GM18861 (cell line): ENCODE measurements around the gene TANGO6.
"Not testable (repeated sequence)": the region's sequence is repeated elsewhere in the genome, so short reads cannot be mapped to it uniquely, and the experiment has no call there.

Source experiments
- ATAC-seq: cut with Tn5 transposase; IDR thresholded peaks from one replicate; pipeline ENCODE4 v1.9.1; 2021; ENCODE audit not compliant: unreplicated experiment

TANGO6 gene

GRCh38 chr16:69114346-69114975, 271.1 kb downstream of the TANGO6 start:
- ATAC-seq, result no peak

DNA sequence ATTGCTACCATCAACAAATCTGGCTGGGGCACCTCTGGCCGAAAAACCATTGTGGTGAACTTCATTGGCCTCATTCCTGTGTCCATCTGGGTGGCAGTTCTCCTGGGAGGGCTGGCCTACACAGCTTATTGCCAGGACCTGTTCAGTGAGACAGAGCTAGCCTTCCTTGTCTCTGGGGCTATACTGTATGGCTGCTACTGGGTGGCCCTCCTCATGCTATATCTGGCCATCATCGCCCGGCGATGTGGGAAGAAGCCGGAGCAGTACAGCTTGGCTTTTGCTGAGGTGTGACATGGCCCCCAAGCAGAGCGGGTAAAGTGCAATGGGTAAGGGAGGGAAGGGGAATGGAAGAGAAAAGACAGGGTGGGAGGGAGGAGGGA, 271.6 kb downstream of the TANGO6 start:
- ATAC-seq, result no peak

- ATAC-seq, result no peak
Observed at GRCh38 chr16:69115361-69115760, 272.0 kb downstream of the TANGO6 start.

DNA sequence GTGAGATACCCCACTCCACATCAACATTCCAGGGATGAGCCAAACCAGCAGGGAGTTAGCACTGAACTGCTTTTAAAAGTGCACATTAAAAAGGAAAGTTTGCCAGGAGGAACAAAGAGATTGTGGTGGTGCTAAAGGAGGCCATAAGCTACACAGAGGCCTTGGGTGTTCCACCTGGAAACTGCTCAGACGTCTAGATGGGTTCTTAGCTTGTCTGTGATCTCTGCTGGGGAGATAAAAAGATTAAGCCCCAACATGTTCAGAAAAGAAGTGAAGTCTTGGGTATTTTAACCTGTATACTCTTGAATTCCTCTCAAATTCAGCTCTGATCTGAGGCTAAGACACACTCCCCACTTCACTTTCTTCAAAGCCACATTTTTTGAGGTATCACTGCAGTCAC, 272.5 kb downstream of the TANGO6 start:
- no peak for ATAC-seq

GRCh38 chr16:69116256-69116875, 273.0 kb downstream of the TANGO6 start:
- ATAC-seq, result no peak

DNA sequence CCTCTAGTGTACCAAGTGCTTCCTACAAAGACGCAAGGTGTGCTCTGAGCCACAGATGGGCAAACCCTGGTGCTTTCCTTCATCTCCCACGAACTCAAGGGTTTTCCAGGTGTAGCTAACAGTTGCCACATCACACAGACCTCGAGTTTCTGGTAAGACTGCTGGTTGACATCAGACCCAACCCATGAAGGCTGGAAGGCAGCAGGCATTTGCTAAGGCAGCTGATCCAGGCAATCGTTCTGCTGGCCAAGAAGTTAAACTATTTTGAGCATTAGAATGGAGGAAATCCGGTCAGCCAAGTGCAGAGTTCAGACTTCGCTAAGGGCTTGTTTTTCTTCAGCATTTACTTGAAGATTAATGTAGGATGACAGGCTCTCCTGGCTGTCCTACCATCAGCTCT, 273.6 kb downstream of the TANGO6 start:
- no peak for ATAC-seq

DNA sequence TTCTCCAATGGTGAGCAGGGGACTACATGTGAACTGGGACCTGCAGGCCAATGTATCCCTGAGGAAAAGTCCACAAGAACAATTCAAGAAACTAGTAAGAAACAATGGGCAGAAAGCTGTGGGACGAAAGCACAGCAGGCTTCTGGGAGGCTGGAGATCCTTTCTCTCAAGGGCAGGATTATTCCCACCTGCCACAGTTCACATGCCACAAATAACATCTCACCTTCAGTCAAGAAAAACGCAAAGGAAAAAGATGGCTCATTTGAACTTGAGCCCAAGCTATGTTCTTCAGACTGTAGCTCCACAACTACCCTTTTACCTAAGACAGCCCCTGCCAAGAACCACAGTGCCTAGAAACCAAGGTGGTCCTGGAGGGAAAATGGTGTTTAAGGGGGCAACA, 275.1 kb downstream of the TANGO6 start:
- no peak for ATAC-seq

DNA sequence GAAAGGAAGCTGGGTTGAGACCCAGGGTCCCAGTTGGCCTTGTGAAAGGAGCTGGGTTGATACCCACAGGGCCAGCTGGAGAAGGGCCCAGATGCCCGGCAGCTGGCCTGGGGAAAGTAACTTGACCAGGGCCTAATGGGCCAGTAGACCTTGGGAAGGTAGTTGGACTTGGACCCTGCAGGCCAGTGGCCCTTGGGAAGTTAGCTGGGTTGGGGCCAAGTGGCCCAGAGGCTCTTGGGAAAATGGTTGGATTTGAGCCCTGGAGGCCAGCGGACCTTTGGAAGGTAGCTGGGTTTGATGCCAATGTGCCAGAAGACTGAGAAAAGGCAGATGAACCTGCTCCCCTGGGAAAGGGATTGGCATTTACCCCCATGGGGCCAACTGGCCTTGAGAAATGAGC, 275.7 kb downstream of the TANGO6 start:
- ATAC-seq, result no peak

- no peak for ATAC-seq
Observed at GRCh38 chr16:69119536-69119935, 276.2 kb downstream of the TANGO6 start.

DNA sequence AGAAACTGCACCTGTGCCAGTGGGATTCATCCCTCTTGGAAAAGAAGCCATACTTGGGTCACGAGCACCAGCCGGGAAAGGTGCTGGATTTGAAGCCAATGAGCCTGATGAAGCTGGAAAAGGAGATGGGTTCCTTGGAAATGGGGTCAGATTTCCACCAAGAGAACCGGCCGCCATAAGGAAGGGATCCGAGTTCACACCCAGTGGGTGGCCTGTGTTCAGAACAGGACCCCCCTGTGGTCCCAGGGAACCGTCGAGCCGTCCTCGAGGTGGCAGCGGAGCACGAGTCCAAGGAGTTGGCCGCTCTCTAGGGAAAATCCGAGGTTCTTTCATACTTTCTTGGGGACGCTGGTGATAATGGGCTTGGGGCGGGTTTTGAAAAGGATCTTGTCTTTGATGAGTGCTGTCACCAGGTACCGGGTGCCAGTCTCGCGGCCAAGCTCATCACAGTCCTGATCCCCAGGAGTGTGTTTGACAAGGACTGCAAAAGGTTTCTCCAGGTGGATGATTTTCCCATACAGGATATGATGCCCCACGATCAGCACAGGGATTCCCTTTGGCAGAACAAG, 276.8 kb downstream of the TANGO6 start:
- ATAC-seq, result no peak

DNA sequence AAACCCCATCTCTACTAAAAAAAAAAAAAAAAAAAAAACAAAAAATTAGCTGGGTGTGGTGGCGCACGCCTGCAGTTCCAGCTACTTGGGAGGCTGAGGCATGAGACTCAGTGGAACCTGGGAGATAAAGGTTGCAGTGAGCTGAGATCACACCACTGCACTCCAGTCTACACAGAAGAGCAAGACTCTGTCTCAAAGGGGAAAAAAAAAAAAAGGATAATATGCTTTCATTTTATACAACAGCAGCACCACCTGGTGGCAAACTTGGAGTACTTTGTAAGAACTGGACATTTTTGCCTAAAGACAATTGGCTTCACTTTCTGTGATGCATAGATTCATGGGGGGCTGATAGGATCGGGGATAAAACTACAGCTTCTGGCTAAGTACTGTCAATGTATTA, 280.6 kb downstream of the TANGO6 start:
- no peak for ATAC-seq

DNA sequence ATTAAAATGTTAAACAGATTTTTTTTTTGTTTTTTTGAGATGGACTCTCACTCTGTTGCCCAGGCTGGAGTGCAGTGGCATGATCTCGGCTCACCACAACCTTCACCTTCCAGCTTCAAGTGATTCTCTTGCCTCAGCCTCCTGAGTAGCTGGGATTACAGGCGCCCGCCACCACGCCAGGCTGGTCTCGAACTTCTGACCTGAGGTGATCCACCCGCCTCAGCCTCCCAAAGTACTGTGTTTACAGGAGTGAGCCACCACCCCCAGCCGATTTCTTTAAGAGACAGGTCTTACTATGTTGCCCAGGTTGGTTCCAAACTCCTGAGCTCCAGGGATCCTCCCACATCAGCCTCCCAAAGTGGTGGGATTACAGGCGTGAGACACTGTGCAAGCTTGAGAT, 281.1 kb downstream of the TANGO6 start:
- not testable (repeated sequence) for ATAC-seq

- not testable (repeated sequence) for ATAC-seq
Observed at GRCh38 chr16:69124961-69125360, 281.6 kb downstream of the TANGO6 start.

- no peak for ATAC-seq
Observed at GRCh38 chr16:69126221-69126620, 282.9 kb downstream of the TANGO6 start.

DNA sequence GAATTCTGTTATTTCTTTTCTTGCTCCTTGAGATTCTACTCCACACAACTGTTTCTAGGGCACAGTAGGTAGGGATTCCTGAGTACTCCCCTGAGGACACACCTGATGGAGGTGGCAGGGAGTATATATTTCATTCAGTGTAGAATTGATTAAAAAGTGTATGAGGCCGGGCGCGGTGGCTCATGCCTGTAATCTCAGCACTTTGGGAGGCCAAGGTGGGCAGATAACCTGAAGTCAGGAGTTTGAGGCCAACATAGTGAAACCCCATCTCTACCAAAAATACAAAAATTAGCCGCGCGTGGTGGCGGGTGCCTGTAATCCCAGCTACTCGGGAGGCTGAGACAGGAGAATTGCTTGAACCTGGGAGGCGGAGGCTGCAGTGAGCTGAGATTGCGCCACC, 283.5 kb downstream of the TANGO6 start:
- ATAC-seq, result not testable (repeated sequence)

GRCh38 chr16:69127966-69128510, 284.7 kb downstream of the TANGO6 start:
- ATAC-seq, result no peak

DNA sequence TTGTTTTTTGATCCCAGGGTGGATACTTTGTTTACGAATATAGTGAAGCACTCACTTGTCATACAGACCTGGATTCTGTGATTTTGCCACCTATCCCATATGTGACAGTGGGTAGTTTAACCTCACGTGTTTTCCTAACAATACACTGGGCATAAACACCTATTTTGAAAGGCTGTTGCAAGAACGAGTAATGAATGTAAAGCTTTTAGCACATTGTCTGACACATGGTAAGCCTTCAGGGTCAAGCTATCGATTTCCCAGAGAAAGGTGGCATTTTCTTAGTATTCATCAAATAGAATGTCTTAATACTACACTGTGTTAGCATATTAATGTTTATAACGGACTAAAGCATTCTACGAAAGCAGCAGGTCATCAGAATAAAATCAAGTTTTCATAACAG, 287.1 kb downstream of the TANGO6 start:
- ATAC-seq, result no peak

DNA sequence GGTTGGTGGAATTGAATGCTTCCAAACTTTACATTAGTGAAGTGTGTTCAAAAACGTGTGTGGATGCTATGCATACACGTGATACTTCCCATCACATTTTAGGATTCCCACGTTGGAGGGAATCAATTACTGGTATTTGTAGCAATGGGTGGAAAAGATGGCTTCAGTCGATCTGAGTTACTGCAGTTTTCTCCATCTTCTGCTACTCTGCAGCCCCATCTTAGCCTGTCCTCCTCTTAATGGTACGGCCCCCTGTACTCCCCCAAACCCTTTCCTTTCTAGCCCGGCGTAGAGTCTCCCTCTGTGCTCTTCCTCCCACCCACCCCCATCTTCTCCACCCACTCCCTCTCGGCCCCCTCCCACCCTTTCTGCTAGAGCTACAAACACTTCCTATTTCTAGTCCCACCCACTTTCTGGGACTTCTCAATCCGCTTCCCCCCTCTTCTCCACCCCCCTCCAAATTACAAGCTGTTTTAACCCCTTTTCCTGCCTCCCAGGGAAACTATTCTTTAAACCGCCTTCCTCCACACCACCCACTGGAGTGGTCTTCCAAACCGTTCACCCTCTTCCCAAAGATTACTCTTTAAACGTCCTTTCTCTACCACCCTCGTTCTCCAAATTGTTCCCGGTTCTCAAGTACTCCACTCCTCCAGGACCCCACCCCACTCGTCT, 288.0 kb downstream of the TANGO6 start:
- no peak for ATAC-seq

GRCh38 chr16:69131839-69132423, 288.6 kb downstream of the TANGO6 start:
- no peak for ATAC-seq

- peak; percentile 77 for ATAC-seq
Observed at GRCh38 chr16:69132424-69133252, 289.3 kb downstream of the TANGO6 start, which contains the start of the genes CHTF8 and UTP4. Gene CHTF8, minus strand, starts transcription at chr16:69132588. Its CDS starts 11,130 bp downstream, at chr16:69121458. Gene UTP4, plus strand, starts transcription at chr16:69132649. Its CDS starts 811 bp downstream, at chr16:69133460.
